Omental fat pad (tissue), 4 donors: ENCODE results near the gene CTIF. TPM values are rescaled to one million over a fixed set of nuclear protein-coding genes. Genes with fewer than 3 reads are reported as not detected.

Experiments
- ATAC-seq: fragments of 150-250 bp; one replicate; pipeline ENCODE4 v1.9.1; 2016; ENCODE audit warnings: mild to moderate bottlenecking, moderate library complexity; ENCODE audit not compliant: low FRiP score
- DNase-seq: peaks from one replicate; pipeline ENCODE4 v3.0.0-alpha.2; 2019; ENCODE audit warnings: low spot score
- CTCF ChIP-seq, 3 donors: fragments of 450-650 bp; IDR thresholded peaks; one replicate each; pipeline ENCODE4 v1.5.1; 2016 to 2017; ENCODE audit warnings: antibody characterized with exemption in 3 of 3, mild to moderate bottlenecking in 3 of 3, moderate library complexity in 2 of 3
- total RNA-seq, 4 donors: library from RNA; depleted of rRNA; stranded (reverse); fragments of >200 nt; gene quantifications; one replicate each; pipeline ENCODE4 v1.1.0, GENCODE V29; 2016

CTIF gene
- total RNA-seq, 4 donors from 2014 or later = 57.5 to 94.0 (median 72.4) TPM

- TF ChIP-seq CTCF (IDR thresholded peaks at IDR 0.05) = no peak
- DNase-seq (no peak), ATAC-seq (no peak)
Measured at GRCh38 chr18:48580066-48580465, 41.2 kb downstream of the CTIF start.

DNA sequence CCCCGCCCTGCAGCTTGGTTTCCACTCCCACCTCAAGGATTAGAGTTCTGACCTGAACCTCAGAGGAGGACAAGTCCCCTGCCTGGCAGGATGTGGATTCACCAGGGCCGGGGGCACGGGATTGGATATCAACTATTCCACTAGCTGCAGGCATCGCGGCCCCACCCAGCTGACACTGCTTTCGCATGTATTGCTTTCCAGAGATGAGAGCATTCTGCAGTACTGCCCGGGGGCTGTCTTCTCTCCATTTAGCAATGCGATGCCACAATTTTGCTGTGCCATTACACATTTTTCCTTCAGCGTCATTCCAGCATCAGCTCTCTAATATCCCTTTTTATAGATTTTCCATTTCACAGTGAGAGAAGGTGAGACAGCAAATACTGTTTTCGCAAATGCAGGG is 42.0 kb downstream of the CTIF start:
- no peak for ATAC-seq
- no peak for DNase-seq
- TF ChIP-seq CTCF (IDR thresholded peaks at IDR 0.05) = no peak

DNA sequence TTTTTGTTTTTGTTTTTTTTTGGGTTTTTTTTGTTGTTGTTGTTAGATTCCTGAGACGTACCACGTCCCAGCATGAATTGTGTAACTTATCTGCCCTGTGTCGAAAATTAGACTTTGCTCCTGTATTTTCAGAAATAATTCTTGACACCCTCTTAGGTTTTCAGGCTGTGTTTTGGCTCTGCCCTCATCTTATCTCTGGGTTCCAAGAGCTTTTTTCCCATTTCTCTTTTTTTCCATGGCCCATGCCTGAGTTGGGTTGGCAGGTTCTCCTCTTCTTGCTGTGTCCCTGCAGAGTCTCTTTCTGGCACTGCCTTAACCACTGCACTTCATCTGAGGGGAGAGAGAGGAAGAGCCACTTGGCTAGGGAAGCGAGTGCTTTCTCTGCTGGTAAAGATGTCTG is 42.4 kb downstream of the CTIF start:
- no peak for TF ChIP-seq CTCF (IDR thresholded peaks at IDR 0.05)
- no peak for DNase-seq
- ATAC-seq = no peak

GRCh38 chr18:48581941-48582340 is 43.1 kb downstream of the CTIF start:
- TF ChIP-seq CTCF (IDR thresholded peaks at IDR 0.05) = no peak
- no peak for ATAC-seq
- no peak for DNase-seq

DNA sequence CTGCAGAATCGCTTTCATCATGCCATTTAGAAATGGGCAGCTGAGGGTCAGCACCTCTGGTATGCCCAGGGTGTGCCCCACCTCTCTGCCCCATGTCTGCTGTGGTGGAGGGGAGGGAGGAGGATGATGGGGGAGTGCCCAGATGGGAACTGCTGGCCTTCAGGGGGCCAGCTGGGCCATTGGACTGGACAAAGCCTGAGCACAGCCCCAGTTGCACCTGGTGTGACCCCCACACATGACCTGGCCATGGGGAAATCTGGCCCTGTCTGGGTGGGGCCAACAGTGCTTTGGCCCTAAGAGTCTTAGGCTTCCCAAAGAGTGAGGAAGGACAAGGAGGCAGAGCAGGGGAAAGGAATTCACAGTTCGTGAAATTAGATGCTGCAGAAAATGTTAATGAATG is 44.1 kb downstream of the CTIF start:
- DNase-seq (no peak), ATAC-seq (no peak)
- TF ChIP-seq CTCF (IDR thresholded peaks at IDR 0.05) = no peak

GRCh38 chr18:48583573-48583972 is 44.7 kb downstream of the CTIF start:
- no peak for TF ChIP-seq CTCF (IDR thresholded peaks at IDR 0.05)
- ATAC-seq = no peak

DNA sequence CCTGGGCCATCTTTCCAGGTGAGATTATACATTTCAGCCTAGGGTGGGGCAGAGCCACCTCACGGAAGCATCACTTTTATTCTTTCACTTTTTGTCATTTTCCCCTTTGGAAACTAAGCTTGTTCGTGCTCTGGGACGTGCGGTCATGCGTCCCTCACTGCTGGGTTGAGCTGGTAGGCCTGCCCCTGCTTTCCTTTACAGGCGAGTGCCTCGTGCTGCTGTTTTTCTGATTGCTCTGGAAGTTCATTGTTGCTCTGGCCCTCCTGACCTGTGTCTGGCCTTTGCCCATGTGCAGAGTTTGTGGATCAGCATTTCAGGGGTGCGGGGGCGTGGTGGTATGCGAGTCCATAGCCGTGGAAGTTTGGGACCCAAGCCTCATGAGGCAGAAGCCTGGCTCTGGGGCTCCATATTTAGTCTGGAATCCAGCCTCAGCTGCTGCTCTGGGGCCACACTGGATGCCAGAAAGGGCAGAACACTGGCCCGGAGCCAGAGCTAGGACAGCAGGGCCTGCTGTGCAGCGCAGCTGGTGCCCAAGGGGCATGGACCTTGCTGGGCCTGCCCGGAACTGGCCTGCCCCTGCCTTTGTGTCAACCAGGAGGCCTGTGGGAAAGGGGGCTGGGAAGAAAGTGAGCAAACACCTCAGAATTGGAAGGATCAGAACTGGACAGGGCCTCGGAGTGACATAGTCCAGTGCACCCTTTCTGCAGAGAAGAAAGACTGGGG is 51.1 kb downstream of the CTIF start:
- DNase-seq = no peak
- TF ChIP-seq CTCF (IDR thresholded peaks at IDR 0.05) = no peak

More at GRCh38 chr18:48583573-48583972, 44.7 kb downstream of the CTIF start:
- no peak for DNase-seq

More for the DNA sequence above, 51.1 kb downstream of the CTIF start:
- ATAC-seq = no peak
